ENCODE results near the gene CCL15.
"Not testable (repeated sequence)": the region's sequence is repeated elsewhere in the genome, so short reads cannot be mapped to it uniquely, and the experiment has no call there.

Gene CCL15

DNA sequence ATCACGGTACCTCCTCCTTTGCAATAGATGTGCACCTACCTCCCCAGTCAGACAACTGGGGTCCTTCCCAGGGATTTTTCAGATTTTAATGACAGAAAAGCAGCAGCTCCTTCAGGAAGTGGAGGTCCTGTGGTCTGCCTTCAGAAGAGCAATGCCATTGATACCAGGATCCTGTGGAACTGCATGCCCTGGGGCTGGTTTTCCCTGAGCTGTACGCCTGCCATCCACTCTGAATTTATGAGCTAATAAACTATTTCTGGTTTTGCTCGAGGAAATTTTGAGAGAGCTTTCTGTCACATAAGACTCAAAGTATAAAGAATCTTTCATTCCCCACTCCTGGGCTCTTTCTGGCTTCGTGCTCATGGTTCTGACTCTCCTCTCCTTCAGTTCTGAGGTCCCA, 26.4 kb upstream of the CCL15 start:
- DNase-seq (ENCODE audit: low read depth), result no peak
- TF ChIP-seq, protein P1, sequence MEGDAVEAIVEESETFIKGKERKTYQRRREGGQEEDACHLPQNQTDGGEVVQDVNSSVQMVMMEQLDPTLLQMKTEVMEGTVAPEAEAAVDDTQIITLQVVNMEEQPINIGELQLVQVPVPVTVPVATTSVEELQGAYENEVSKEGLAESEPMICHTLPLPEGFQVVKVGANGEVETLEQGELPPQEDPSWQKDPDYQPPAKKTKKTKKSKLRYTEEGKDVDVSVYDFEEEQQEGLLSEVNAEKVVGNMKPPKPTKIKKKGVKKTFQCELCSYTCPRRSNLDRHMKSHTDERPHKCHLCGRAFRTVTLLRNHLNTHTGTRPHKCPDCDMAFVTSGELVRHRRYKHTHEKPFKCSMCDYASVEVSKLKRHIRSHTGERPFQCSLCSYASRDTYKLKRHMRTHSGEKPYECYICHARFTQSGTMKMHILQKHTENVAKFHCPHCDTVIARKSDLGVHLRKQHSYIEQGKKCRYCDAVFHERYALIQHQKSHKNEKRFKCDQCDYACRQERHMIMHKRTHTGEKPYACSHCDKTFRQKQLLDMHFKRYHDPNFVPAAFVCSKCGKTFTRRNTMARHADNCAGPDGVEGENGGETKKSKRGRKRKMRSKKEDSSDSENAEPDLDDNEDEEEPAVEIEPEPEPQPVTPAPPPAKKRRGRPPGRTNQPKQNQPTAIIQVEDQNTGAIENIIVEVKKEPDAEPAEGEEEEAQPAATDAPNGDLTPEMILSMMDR (IDR thresholded peaks at IDR 0.05; ENCODE audit: insufficient read depth, low read depth, low read length, missing control alignments), result no peak
- H3K4me3 ChIP-seq (ENCODE audit: low read length), result no peak overlapping the region

DNA sequence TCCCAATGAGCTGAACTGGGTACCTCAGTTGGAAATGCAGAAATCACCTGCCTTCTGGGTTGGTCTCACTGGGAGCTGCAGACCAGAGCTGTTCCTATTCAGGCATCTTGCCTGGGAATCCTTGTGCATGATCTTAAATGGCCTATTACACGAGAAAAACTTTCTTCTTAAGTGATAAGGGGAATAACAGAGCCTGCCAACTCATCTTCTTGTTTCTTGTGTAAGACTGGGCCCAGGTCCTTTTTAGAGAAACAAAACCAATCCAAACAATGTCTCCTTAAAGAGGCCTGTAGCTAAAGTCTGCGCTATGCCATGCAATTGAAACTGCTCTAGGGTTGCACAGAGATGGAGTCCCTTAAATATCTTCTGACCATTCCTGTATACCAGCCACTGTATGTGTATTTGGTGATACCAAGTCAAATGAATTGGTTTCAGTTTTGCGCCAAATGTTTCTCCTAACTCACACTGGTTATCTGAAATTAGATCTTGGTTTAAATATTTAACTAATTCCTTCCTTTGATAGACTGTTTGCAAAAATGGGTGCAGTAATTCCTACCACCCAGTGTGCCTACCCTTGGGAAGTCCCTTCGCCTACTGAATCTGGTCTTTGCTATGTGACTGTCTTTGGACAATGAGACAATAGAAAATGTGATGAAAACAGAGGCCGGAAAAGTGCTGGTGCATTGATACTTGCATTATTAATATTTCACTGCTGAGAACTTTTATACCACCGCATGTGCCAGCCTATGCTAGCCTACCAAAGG, 22.9 kb upstream of the CCL15 start:
- TF ChIP-seq, protein P1 (IDR thresholded peaks at IDR 0.05; ENCODE audit: insufficient read depth, low read depth, low read length, missing control alignments), result no peak
- no peak for DNase-seq (ENCODE audit: low read depth)

DNA sequence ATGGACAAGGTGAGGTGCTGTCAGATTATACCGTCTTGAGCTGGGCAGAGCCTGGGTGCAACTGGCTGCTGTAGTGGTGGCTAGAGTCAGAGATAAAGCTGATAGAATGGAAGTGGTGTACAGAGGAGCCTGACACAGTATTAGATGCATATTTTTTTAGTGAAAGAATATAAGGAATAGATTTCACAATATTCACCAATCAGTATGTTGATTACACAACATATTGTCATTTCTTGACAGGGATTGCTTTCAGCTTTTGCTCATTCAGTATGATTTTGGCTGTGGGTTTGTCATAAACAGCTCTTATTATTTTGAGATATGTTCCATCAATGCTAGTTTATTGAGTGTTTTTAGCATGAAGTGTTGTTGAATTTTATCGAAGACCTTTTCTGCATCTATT, 18.1 kb upstream of the CCL15 start:
- no peak overlapping the region for H3K4me3 ChIP-seq (ENCODE audit: low read length)
- no peak for DNase-seq (ENCODE audit: low read depth)
- TF ChIP-seq, protein P1 (IDR thresholded peaks at IDR 0.05; ENCODE audit: insufficient read depth, low read depth, low read length, missing control alignments), result no peak

More for the DNA sequence above, 22.9 kb upstream of the CCL15 start:
- H3K4me3 ChIP-seq (ENCODE audit: low read length), result no peak overlapping the region

DNA sequence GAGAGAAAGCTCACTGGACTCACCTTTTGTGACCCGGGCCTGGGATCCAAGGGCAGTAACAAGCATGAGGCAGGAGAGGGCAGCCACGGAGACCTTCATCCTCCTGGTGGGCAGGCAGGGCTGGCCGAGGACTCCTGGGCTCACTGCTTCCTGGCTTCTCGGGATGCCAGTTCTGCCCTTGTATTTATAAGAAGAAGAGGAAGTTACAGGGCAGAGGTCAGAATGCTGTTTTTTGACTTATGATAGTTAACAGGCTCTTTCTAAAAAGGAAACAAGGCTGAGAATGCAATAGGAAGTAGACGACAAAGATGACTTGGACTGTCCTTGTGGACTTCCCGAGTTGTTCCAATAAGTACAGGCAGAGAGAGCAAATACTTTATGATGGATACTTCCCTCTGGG, 16.4 kb upstream of the CCL15 start, which contains the start of gene CCL23:
Gene CCL23 (minus strand): TSS at position 174 of the 400 bp plus-strand sequence. CDS start 75 bp downstream, at position 99.
- TF ChIP-seq, protein P1 (IDR thresholded peaks at IDR 0.05; ENCODE audit: insufficient read depth, low read depth, low read length, missing control alignments), result no peak
- no peak within 1 kb of the TSS for H3K4me3 ChIP-seq (ENCODE audit: low read length)
- no peak for DNase-seq (ENCODE audit: low read depth)

DNA sequence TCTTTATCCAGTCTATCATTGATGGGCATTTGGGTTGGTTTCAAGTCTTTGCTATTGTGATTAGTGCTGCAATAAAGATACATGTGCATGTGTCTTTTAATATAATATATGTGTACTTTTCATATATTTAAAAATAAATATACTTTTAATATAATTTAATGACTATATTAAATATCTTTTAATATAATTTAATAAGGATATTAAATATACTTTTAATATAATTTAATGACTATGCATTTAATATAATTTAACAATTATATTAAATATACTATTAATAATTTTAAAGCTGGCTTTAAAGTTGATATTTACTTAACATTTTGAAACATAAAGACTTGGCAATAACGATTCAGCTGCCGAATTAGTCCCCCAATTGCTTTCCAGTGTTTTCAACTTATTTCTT, 15.2 kb upstream of the CCL15 start:
- TF ChIP-seq, protein P1 (IDR thresholded peaks at IDR 0.05; ENCODE audit: insufficient read depth, low read depth, low read length, missing control alignments), result no peak
- H3K4me3 ChIP-seq (ENCODE audit: low read length), result no peak overlapping the region
- DNase-seq (ENCODE audit: low read depth), result no peak

DNA sequence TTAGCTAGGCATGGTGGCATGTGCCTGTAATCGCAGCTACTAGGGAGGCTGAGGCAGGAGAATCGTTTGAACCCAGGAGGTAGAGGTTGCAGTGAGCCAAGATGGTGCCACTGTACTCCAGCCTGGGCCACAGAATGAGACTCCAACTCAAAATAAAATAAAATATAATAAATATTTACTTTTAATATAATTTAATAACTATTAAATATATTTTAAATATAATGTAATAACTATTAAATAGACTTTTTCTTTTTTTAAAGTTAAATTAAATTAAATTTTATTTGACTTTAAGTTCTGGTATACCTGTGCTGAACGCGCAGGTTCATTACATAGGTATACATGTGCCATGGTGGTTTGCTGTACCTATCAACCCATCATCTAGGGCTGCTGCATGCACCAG, 14.5 kb upstream of the CCL15 start:
- DNase-seq (ENCODE audit: low read depth); H3K4me3 ChIP-seq (ENCODE audit: low read length): not testable (repeated sequence)

DNA sequence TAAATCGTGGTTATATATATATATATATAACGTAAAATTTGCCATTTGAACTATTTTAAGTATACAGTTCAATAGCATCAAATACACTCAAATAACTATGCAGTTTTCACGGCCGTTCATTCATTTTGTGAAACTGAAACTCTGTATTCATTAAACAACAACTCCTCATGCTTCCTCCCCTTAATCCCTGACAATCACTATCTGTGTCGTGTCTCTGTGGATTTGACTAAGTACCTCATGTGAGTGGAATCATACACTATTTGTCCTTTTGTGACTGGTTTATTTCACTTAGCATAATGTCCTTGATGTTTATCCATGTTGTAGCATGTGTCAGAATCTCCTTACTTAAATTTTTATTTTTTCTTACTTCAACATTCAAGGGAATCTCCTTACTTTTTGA, 13.6 kb upstream of the CCL15 start:
- TF ChIP-seq, protein P1 (IDR thresholded peaks at IDR 0.05; ENCODE audit: insufficient read depth, low read depth, low read length, missing control alignments), result no peak
- H3K4me3 ChIP-seq (ENCODE audit: low read length), result no peak overlapping the region
- DNase-seq (ENCODE audit: low read depth), result no peak

All from epithelial cell of esophagus (primary cell).